Measurements from ENCODE around the gene L1CAM. TPM values are rescaled to one million over a fixed set of nuclear protein-coding genes. Genes with fewer than 3 reads are reported as not detected.

The L1CAM gene
- polyA plus RNA-seq, 2 of the 4 experiments (the other 2 are of a cell fraction), result 1.9 to 14.2 TPM

- no peak overlapping the region for H3K27ac ChIP-seq
- ATAC-seq (no peak), FAIRE-seq (no peak), DNase-seq (ENCODE audit: low read depth in 1 of 2, low spot score in 1 of 2) (no peak)
- H3K4me1 ChIP-seq, result no peaks in the 10 kb centered on the region
- 73% methylated on average over 6 of the region's 6 CpGs for WGBS (ENCODE audit: missing lambda C conversion rate)
- ChIA-PET CTCF (interaction anchor here (0.9 kb wide), 1 partner anchor 30 kb away, joined by 3 read pairs; no protein-coding TSS in a partner anchor), POLR2A (no interaction called here)
- H3K9me3 ChIP-seq, result no peaks in the 10 kb centered on the region
- H3K4me2 ChIP-seq, result no peak overlapping the region
- H3K4me3 ChIP-seq, result no peak overlapping the region
- TF ChIP-seq FOSL2 (IDR thresholded peaks at IDR 0.05) (no peak), FOSL2 (CRISPR knock-in tag; IDR thresholded peaks at IDR 0.05) (no peak), ZNF302 (CRISPR knock-in tag; IDR thresholded peaks at IDR 0.05) (no peak), RARB (CRISPR knock-in tag; IDR thresholded peaks at IDR 0.05) (no peak), HOXB5 (CRISPR knock-in tag; IDR thresholded peaks at IDR 0.05) (no peak), HMGXB4 (CRISPR knock-in tag; IDR thresholded peaks at IDR 0.05; ENCODE audit: borderline replicate concordance) (no peak), JUN (IDR thresholded peaks at IDR 0.05) (no peak), MAZ (IDR thresholded peaks at IDR 0.05; ENCODE audit: borderline replicate concordance, low read depth, low read length) (no peak), CBX8 (IDR thresholded peaks at IDR 0.05) (no peak), USF2 (IDR thresholded peaks at IDR 0.05) (no peak), CBX2 (IDR thresholded peaks at IDR 0.05; ENCODE audit: borderline replicate concordance, low read depth) (no peak), REST (IDR thresholded peaks at IDR 0.05) (no peak), JUNB (IDR thresholded peaks at IDR 0.05) (no peak), SMC3 (IDR thresholded peaks at IDR 0.05) (no peak), ZSCAN20 (CRISPR knock-in tag; IDR thresholded peaks at IDR 0.05) (no peak)
Observed at GRCh38 chrX:153836921-153837320, 49.1 kb downstream of the L1CAM start.

GRCh38 chrX:153832728-153833127, 53.2 kb downstream of the L1CAM start:
- ChIA-PET POLR2A (no interaction called here), CTCF (interaction anchor here (0.7 kb wide), 1 partner anchor 113 kb away, joined by 3 read pairs; no protein-coding TSS in a partner anchor)
- ATAC-seq, result no peak
- DNase-seq (ENCODE audit: low read depth in 1 of 2, low spot score in 1 of 2), result no peak
- Histone ChIP-seq H3K4me1 (0 out of 3 replicates have a peak, but pooled peaks cover 8% of the 10 kb centered on the region), H3K4me2 (no peak overlapping the region), H3K4me3 (no peak overlapping the region), H3K9me3 (no peaks in the 10 kb centered on the region), H3K27ac (no peak overlapping the region)
- no peak for FAIRE-seq
- WGBS (ENCODE audit: missing lambda C conversion rate), result no CpG with 5 or more reads among the region's 10 CpGs
- no peak for TF ChIP-seq RNF2 (IDR thresholded peaks at IDR 0.05; ENCODE audit: borderline replicate concordance, low read depth)
- peak; percentile 63; the same call in 1 of the 2 replicates for TF ChIP-seq REST (IDR thresholded peaks at IDR 0.05)
